HG03558 (cell line): ENCODE results near the gene FAM227B.
"Not testable (repeated sequence)": the region's sequence is repeated elsewhere in the genome, so short reads cannot be mapped to it uniquely, and the experiment has no call there.

Experiments
- ATAC-seq: cut with Tn5 transposase; IDR thresholded peaks from one replicate; pipeline ENCODE4 v1.9.1; 2021; ENCODE audit warnings: moderate number of reproducible peaks; ENCODE audit not compliant: unreplicated experiment; ENCODE audit errors: extremely low read depth

Gene FAM227B

DNA sequence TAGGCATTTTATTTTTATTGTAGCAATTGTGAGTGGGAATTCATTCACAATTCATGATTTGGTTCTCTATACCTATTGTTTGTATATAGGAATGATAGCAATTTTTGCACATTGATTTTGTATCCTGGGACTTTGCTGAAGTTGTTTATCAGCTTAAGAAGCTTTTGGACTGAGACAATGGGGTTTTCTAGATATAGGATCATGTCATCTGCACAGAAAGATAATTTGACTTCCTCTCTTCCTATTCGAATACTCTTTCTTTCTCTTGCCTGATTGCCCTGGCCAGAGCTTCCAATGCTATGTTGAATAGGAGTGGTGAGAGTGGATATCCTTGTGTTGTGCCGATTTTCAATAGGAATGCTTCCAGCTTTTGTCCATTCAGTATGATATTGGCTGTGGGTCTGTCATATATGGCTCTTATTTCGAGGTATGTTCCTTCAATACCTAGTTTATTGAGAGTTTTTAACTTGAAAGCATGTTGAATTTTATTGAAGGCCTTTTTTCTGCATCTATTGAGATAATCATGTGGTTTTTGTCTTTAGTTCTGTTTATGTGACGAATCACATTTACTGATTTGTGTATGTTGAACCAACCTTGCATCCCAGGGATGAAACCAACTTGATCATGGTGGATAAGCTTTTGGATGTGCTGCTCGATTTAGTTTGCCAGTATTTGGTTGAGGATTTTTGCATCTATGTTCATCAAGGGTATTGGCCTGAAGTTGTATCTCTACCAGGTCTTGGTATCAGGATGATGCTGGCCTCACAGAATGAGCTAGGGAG, 217.9 kb downstream of the FAM227B start:
- not testable (repeated sequence) for ATAC-seq

DNA sequence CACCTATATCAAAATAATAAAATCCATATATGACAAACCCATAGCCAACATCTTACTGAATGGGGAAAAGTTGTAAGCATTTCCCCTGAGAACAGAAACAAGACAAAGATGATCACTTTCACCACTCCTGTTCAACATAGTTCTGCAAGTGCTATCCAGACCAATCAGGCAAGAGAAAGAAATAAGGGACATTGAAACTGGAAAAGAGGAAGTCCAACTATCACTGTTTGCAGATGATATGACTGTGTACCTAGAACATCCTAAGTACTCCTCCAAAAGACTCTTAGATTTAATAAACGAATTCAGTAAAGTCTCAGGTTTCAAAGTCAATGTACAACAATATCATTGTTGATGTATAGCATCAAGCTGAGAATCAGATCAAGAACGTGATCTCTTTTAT, 233.1 kb downstream of the FAM227B start:
- ATAC-seq: no peak

DNA sequence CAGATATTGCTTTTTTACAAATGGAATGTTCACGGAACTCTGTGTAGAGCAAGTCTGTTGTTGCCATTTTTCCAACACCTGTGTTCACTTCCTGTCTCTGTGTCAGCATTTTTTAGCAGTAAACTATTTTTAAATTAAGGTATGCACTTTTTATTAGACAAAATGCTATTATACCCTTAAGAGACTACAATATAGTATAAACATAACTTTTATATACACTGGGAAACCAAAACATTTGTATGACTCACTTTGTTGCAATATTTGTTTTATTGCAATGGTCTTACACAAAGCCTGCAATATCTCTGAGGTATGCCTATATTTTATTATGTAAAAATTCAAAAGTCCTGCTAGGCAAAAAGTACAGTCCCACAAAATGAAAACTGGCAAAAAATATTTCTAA, 237.4 kb downstream of the FAM227B start:
- ATAC-seq: no peak

- ATAC-seq: no peak
Measured at GRCh38 chr15:49382394-49382793, 238.2 kb downstream of the FAM227B start.

- ATAC-seq: no peak
Measured at GRCh38 chr15:49380912-49381311, 239.7 kb downstream of the FAM227B start.

DNA sequence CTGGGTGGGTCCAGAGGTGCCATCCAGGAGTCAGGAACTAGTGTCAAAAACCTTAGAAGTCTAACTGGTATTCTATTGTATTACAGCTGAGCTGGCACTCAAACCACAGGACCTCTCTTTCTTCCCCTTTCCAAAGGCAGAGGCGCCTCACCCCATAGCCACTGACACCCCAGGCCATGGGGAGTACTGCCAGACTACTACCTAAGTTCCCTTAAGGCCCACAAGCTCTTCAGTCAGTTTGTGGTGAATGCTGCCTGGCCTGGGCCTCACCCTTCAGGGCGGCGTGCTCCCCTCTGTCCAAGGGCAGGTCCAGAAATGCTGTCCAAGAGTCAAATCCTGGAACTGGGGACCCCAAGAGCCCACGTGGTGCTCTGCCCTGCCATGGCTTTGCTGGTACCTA, 240.6 kb downstream of the FAM227B start:
- ATAC-seq: no peak

- ATAC-seq: no peak
Measured at GRCh38 chr15:49372366-49372765, 248.3 kb downstream of the FAM227B start.

DNA sequence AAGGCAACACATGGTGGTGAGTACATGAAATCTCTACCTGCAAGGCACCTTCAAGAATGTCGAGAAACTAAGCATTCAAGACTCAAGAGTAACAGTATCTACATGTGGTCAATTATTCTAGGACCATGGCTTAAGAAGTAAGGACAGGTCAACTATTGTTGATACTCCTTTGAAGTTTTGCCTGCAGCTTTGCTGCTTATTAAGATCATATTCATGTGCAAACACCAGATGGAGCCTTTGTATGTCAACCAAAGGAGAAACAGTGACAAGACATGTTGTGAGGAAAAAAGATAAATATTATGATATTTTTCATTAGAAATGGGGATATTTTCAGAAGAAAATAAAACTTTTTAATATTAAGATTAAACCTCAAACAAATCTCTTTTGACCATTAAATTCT, 249.8 kb downstream of the FAM227B start:
- no peak for ATAC-seq

- no peak for ATAC-seq
Measured at GRCh38 chr15:49366496-49366895, 254.1 kb downstream of the FAM227B start.

DNA sequence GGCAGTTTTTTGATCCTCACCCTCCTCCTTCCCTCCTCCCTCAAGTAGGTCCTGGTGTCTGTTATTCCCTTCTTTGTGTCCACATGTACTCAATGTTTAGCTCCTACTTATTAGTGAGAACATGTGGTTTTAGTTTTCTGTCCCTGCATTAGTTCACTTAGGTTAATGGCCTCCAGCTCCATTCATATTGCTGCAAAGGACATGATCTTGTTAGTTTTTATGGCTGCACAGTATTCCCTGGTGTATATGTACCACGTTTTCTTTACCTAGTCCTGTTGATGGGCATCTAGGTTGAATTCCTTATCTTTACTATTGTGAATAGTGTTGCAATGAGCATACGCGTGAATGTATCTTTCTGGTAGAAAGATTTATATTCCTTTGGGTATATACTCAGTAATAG, 259.2 kb downstream of the FAM227B start:
- ATAC-seq: no peak

GRCh38 chr15:49354439-49354838, 266.2 kb downstream of the FAM227B start:
- ATAC-seq: not testable (repeated sequence)

DNA sequence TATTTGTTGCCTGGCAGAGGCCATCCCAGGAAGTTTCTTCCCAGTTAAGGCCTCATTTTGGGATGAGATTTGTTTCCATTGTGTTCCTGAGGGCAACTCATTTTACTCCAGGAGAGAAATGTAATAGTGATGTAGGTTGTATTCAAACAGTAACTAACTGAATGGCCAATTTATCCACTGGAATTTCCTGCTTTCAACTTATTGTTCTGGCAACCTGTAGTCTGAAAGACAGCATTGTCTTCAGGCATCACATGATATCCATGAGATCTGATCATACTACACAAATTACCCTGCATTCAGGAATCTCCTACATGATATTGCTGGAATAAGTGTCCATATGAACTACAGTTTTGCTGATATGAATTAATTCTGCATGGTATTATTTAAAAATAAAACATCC, 277.1 kb downstream of the FAM227B start:
- no peak for ATAC-seq

DNA sequence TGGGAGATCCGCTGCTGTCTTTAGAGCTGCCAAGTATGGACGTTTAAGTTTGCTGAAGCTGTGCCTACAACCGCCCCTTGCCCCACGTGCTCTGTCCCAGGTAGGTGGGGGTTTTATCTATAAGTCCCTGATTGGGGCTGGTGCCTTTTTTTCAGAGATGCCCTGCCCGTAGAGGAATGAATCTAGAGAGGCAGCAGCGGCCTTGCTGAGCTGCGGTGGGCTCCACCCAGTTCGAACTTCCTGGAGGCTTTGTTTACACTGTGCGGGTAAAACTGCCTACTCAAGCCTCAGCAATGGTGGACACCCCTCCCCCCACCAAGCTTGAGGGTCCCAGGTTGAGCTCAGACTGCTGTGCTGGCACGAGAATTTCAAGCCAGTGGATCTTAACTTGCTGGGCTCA, 281.0 kb downstream of the FAM227B start:
- ATAC-seq: no peak

- no peak for ATAC-seq
Measured at GRCh38 chr15:49331951-49332350, 288.7 kb downstream of the FAM227B start.

DNA sequence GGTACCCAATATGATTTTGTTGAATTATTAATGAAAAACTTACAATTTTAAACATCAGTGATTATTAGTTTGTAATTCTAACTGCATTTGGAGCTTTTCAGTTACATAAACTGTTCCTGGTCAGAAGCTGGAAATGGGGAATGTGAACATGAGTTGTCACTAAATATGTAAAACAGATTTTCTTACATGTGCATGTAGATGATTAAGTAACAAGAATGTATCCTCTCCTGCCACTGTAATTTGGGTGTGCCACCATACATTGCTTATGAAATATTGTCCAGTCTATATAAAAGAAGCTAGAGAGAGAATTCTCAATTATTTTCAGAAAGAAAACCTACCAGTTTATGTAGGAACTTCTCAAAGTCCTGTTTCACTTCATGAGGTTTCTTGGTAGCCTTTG, 289.2 kb downstream of the FAM227B start:
- no peak for ATAC-seq

DNA sequence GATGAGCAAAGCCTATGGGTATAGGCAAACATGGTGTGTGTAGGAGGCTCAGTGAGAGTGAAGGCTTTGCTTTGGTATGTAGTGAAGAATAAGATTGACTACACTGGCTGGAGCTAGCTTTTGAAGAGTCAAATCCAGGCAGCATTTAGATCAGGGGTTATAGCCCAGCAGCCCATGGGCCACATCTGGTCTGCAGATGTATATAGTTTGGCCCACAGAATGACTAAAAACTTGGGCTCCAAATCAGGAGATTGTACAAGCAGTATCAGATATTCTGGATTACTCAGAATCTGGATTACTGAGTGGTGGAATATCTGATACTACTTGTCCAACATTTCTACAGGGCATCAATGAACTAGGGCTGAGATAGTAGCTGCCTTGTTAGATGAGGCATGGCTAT, 290.5 kb downstream of the FAM227B start:
- ATAC-seq: no peak

- ATAC-seq: no peak
Measured at GRCh38 chr15:49328941-49329340, 291.7 kb downstream of the FAM227B start.

DNA sequence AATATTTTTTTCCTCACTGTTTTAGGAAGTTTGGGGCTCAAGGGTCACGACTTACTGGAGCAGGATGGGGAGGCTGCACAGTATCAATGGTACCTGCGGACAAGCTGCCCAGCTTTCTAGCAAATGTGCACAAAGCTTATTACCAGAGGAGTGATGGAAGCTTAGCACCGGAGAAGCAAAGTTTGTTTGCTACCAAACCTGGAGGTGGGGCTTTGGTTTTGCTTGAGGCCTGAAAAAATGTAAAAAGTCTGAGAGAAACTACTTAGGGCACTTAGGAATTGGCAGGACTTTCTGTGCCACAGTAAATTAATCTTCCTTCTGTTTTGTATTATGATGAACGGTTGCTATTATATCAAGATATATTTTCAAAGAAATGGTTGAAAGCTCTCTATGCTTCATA, 292.7 kb downstream of the FAM227B start:
- no peak for ATAC-seq

DNA sequence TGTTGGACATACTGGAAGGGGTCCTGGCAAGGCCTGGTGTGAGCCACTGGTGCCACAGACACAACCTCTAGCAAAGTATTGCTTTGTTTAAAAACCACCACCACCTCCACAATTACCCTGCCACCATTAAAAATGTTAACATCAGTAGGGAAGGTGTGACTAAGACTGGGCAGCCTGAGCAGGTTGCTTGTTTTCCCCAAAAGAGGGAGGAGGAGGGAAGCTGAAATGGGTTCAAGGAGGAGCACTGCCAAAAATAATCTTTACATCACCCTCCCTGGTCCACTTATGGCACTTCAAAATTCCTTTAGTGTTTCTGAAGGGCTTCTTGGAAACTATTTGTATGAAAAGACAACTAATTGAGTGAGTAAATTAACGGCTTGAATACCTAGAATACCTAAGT, 297.4 kb downstream of the FAM227B start:
- no peak for ATAC-seq

- no peak for ATAC-seq
Measured at GRCh38 chr15:49320351-49320750, 300.3 kb downstream of the FAM227B start.

GRCh38 chr15:49315391-49315823, 305.2 kb downstream of the FAM227B start:
- no peak for ATAC-seq

GRCh38 chr15:49314716-49315115, 305.9 kb downstream of the FAM227B start:
- no peak for ATAC-seq
